ENCODE data around the gene PYHIN1. TPM values are rescaled to one million over a fixed set of nuclear protein-coding genes. Genes with fewer than 3 reads are reported as not detected.

PYHIN1 gene
- not detected in 2 replicates for total RNA-seq (2014; rRNA removed; shearing (Covaris generic))

- DNase-seq (ENCODE audit: low read depth): no peak
These were observed at the start of gene PYHIN1 for GRCh38 chr1:158931055-158931737. TSS of gene PYHIN1 (plus strand) at chr1:158931552. CDS start at chr1:158936911, 5,359 bp downstream.

- no peak for DNase-seq (ENCODE audit: low read depth)
These were observed 37.7 kb upstream of the PYHIN1 start for GRCh38 chr1:158893654-158894053.

GRCh38 chr1:158898722-158899121 is 32.6 kb upstream of the PYHIN1 start:
- no peak for DNase-seq (ENCODE audit: low read depth)

GRCh38 chr1:158901623-158902022 is 29.7 kb upstream of the PYHIN1 start:
- no peak for DNase-seq (ENCODE audit: low read depth)

GRCh38 chr1:158916085-158916484 is 15.3 kb upstream of the PYHIN1 start:
- no peak for DNase-seq (ENCODE audit: low read depth)

GRCh38 chr1:158924677-158925076 is 6.7 kb upstream of the PYHIN1 start:
- DNase-seq (ENCODE audit: low read depth): no peak

- no peak for DNase-seq (ENCODE audit: low read depth)
These were observed 848 bp upstream of the PYHIN1 start for GRCh38 chr1:158930504-158930903.

GRCh38 chr1:158932171-158932570 is 819 bp downstream of the PYHIN1 start:
- DNase-seq (ENCODE audit: low read depth): no peak

GRCh38 chr1:158933621-158934020 is 2.3 kb downstream of the PYHIN1 start:
- no peak for DNase-seq (ENCODE audit: low read depth)

- DNase-seq (ENCODE audit: low read depth): no peak
These were observed 7.8 kb downstream of the PYHIN1 start for GRCh38 chr1:158939180-158939579.

- DNase-seq (ENCODE audit: low read depth): no peak
These were observed 10.0 kb downstream of the PYHIN1 start for GRCh38 chr1:158941317-158941716.

GRCh38 chr1:158942490-158942889 is 11.1 kb downstream of the PYHIN1 start:
- DNase-seq (ENCODE audit: low read depth): no peak

GRCh38 chr1:158943059-158943458 is 11.7 kb downstream of the PYHIN1 start:
- no peak for DNase-seq (ENCODE audit: low read depth)

GRCh38 chr1:158945061-158945460 is 13.7 kb downstream of the PYHIN1 start:
- DNase-seq (ENCODE audit: low read depth): no peak

- no peak for DNase-seq (ENCODE audit: low read depth)
These were observed 15.4 kb downstream of the PYHIN1 start for GRCh38 chr1:158946785-158947184.

GRCh38 chr1:158951956-158952355 is 20.6 kb downstream of the PYHIN1 start:
- DNase-seq (ENCODE audit: low read depth): no peak

GRCh38 chr1:158952416-158952815 is 21.1 kb downstream of the PYHIN1 start:
- DNase-seq (ENCODE audit: low read depth): no peak

- DNase-seq (ENCODE audit: low read depth): no peak
These were observed 29.8 kb downstream of the PYHIN1 start for GRCh38 chr1:158961178-158961577.

- no peak for DNase-seq (ENCODE audit: low read depth)
These were observed 31.6 kb downstream of the PYHIN1 start for GRCh38 chr1:158962983-158963382.

GRCh38 chr1:158969166-158969565 is 37.8 kb downstream of the PYHIN1 start:
- no peak for DNase-seq (ENCODE audit: low read depth)

GRCh38 chr1:158969855-158970254 is 38.5 kb downstream of the PYHIN1 start:
- DNase-seq (ENCODE audit: low read depth): no peak

GRCh38 chr1:158972841-158973240 is 41.5 kb downstream of the PYHIN1 start:
- no peak for DNase-seq (ENCODE audit: low read depth)

- DNase-seq (ENCODE audit: low read depth): no peak
These were observed 44.9 kb downstream of the PYHIN1 start for GRCh38 chr1:158976219-158976618.

- DNase-seq (ENCODE audit: low read depth): no peak
These were observed 47.4 kb downstream of the PYHIN1 start for GRCh38 chr1:158978730-158979129.
